IMR-90 (cell line): ENCODE data around the gene DDX46. TPM values are rescaled to one million over a fixed set of nuclear protein-coding genes. Genes with fewer than 3 reads are reported as not detected.

ENCODE experiments used
- ATAC-seq: fragments of 200-7000 bp; cut with Tn5 transposase; 2 replicates; pipeline ENCODE4 v1.9.1; 2020; ENCODE audit warnings: low read depth, mild to moderate bottlenecking, moderate library complexity
- BruUV-seq: library from RNA; stranded (reverse); fragments of 400-500 nt; replicated peaks from 2 replicates; lab custom pipeline; 2021; lab: Mats Ljungman, UMichigan
- CTCF ChIA-PET: fragments of 300-600 bp; formaldehyde crosslinking; extraction: SDS; loops from one replicate; lab custom pipeline; 2021; ENCODE audit warnings: antibody characterized with exemption; lab: Yijun Ruan, JAX
- POLR2A ChIA-PET: fragments of 300-600 bp; sonication (Branson Sonifier 250); formaldehyde crosslinking; loops from one replicate; lab custom pipeline; 2022; ENCODE audit warnings: antibody characterized with exemption; ENCODE audit not compliant: unreplicated experiment; lab: Charles Lee
- DNase-seq: peaks from one replicate; pipeline ENCODE4 v3.0.0; 2013
- H2AFZ ChIP-seq: replicated peaks from 2 replicates; pipeline ENCODE3; 2013; ENCODE audit warnings: low read length, mild to moderate bottlenecking; ENCODE audit not compliant: poor library complexity
- H2AK5ac ChIP-seq: 2 replicates; pipeline ENCODE4 v1.6.1; 2013; ENCODE audit warnings: low read depth, low read length, inconsistent platforms
- H2AK9ac ChIP-seq: replicated peaks from 2 replicates; pipeline ENCODE3; 2013; ENCODE audit warnings: mild to moderate bottlenecking, low read depth, low read length, moderate library complexity; ENCODE audit not compliant: poor library complexity
- H2BK120ac ChIP-seq: 2 replicates; pipeline ENCODE4 v1.6.1; 2013; ENCODE audit warnings: low read depth, low read length, inconsistent platforms
- H2BK15ac ChIP-seq: 3 replicates; pipeline ENCODE4 v1.6.1; 2013; ENCODE audit warnings: low read depth, low read length, inconsistent platforms
- H2BK20ac ChIP-seq: 2 replicates; pipeline ENCODE4 v1.6.1; 2013; ENCODE audit warnings: low read depth, mild to moderate bottlenecking, inconsistent platforms, low read length, moderate library complexity
- H2BK5ac ChIP-seq: 2 replicates; pipeline ENCODE4 v1.6.1; 2013; ENCODE audit warnings: mild to moderate bottlenecking, low read depth, low read length, inconsistent platforms; ENCODE audit not compliant: poor library complexity, severe bottlenecking
- H3K14ac ChIP-seq: replicated peaks from 2 replicates; pipeline ENCODE4 v1.6.1; 2013; ENCODE audit warnings: low read depth, low read length, inconsistent platforms
- H3K18ac ChIP-seq: 2 replicates; pipeline ENCODE4 v1.6.1; 2013; ENCODE audit warnings: low read depth, low read length, control low read depth
- H3K23ac ChIP-seq: 2 replicates; pipeline ENCODE4 v1.6.1; 2013; ENCODE audit warnings: low read depth, low read length, inconsistent platforms
- H3K27ac ChIP-seq: 2 replicates; pipeline ENCODE4 v1.5.1; 2013; ENCODE audit warnings: mild to moderate bottlenecking, control low read depth, low read length; ENCODE audit not compliant: insufficient read depth
- H3K27me3 ChIP-seq: 2 replicates; pipeline ENCODE4 v1.6.1; 2013; ENCODE audit warnings: low read length; ENCODE audit not compliant: control insufficient read depth, insufficient read depth
- H3K36me3 ChIP-seq: 2 replicates; pipeline ENCODE4 v1.6.1; 2013; ENCODE audit warnings: low read length, mixed read lengths; ENCODE audit not compliant: control insufficient read depth, insufficient read depth
- H3K4ac ChIP-seq: 2 replicates; pipeline ENCODE4 v1.6.1; 2013; ENCODE audit warnings: low read depth, low read length, inconsistent platforms
- H3K4me1 ChIP-seq: 2 replicates; pipeline ENCODE4 v1.6.1; 2013; ENCODE audit warnings: low read length, mixed read lengths; ENCODE audit not compliant: control insufficient read depth, insufficient read depth
- H3K4me2 ChIP-seq: 2 replicates; pipeline ENCODE4 v1.6.1; 2013; ENCODE audit warnings: low read depth, mild to moderate bottlenecking, control low read depth, low read length, moderate library complexity
- H3K4me3 ChIP-seq: 2 replicates; pipeline ENCODE4 v1.5.1; 2013; ENCODE audit warnings: low read depth, mild to moderate bottlenecking, control low read depth, low read length, moderate library complexity; ENCODE audit not compliant: insufficient read depth
- H3K56ac ChIP-seq: 2 replicates; pipeline ENCODE4 v1.6.1; 2013; ENCODE audit warnings: low read length, inconsistent platforms; ENCODE audit not compliant: insufficient read depth; ENCODE audit errors: extremely low read depth
- H3K79me1 ChIP-seq, 2 experiments: 2 replicates each; pipeline ENCODE4 v1.6.1; 2013; ENCODE audit warnings: low read length in 2 of 2, inconsistent platforms in 1 of 2, low read depth in 1 of 2
- H3K9ac ChIP-seq: 2 replicates; pipeline ENCODE4 v1.6.1; 2013; ENCODE audit warnings: low read depth, low read length, control low read depth
- H3K9me1 ChIP-seq: 2 replicates; pipeline ENCODE4 v1.6.1; 2013; ENCODE audit warnings: low read length, inconsistent platforms; ENCODE audit not compliant: insufficient read depth
- H3K9me3 ChIP-seq: 2 replicates; pipeline ENCODE4 v1.6.1; 2013; ENCODE audit warnings: low read length; ENCODE audit not compliant: control insufficient read depth, insufficient read depth
- H4K20me1 ChIP-seq: 2 replicates; pipeline ENCODE4 v1.6.1; 2013; ENCODE audit warnings: low read length, inconsistent platforms; ENCODE audit not compliant: insufficient read depth
- H4K5ac ChIP-seq: 2 replicates; pipeline ENCODE4 v1.6.1; 2013; ENCODE audit warnings: mild to moderate bottlenecking, low read depth, low read length, control low read depth
- H4K8ac ChIP-seq, 2 experiments: 2 replicates each; pipeline ENCODE4 v1.6.1; 2013; ENCODE audit warnings: low read depth in 2 of 2, low read length in 2 of 2, control low read depth in 1 of 2, inconsistent platforms in 1 of 2
- H4K91ac ChIP-seq: 2 replicates; pipeline ENCODE4 v1.6.1; 2013; ENCODE audit warnings: low read depth, low read length, inconsistent platforms; ENCODE audit not compliant: insufficient read depth
- CTCF ChIP-seq: conservative IDR thresholded peaks from 2 replicates; pipeline ENCODE4 v1.5.1; 2012; ENCODE audit warnings: mild to moderate bottlenecking, low read depth, low read length, improper control_type of control experiment
- ELK1 ChIP-seq: fragments of 150-350 bp; IDR thresholded peaks from 2 replicates; pipeline ENCODE4 v1.6.1; 2016; ENCODE audit warnings: low read depth, mild to moderate bottlenecking, low read length, moderate library complexity, borderline replicate concordance
- FOS ChIP-seq: fragments of 150-350 bp; IDR thresholded peaks from 2 replicates; pipeline ENCODE4 v1.6.1; 2016; ENCODE audit warnings: low read depth, low read length
- MAFK ChIP-seq: IDR thresholded peaks from 2 replicates; pipeline ENCODE4 v1.6.1; 2012; ENCODE audit warnings: low read depth, low read length, improper control_type of control experiment
- POLR2A ChIP-seq: IDR thresholded peaks from 2 replicates; pipeline ENCODE4 v1.6.1; 2012; ENCODE audit warnings: mild to moderate bottlenecking, low read depth, low read length
- RCOR1 ChIP-seq: IDR thresholded peaks from 2 replicates; pipeline ENCODE4 v1.6.1; 2012; ENCODE audit warnings: mild to moderate bottlenecking, low read length, improper control_type of control experiment; ENCODE audit not compliant: insufficient replicate concordance
- RFX5 ChIP-seq: IDR thresholded peaks from 2 replicates; pipeline ENCODE4 v1.8.0; 2012; ENCODE audit warnings: low read depth, mild to moderate bottlenecking, low read length, moderate library complexity
- USF2 ChIP-seq: fragments of 150-350 bp; IDR thresholded peaks from 2 replicates; pipeline ENCODE4 v1.6.1; 2017; ENCODE audit warnings: mild to moderate bottlenecking, antibody characterized with exemption, low read length, low read depth
- WGBS, 2 experiments: methylation state at CpG; one replicate each; pipeline versions ENCODE4 v1.1.5 to v1.1.7; 2013; ENCODE audit warnings: missing lambda C conversion rate in 2 of 2; ENCODE audit not compliant: insufficient read length in 1 of 2; ENCODE audit errors: extremely low coverage in 2 of 2; 5-methylcytosine and 5-hydroxymethylcytosine counted together
- dilution Hi-C: fragments of 300-500 bp; cut with HindIII; formaldehyde crosslinking; loops from one replicate; pipeline ENCODE4 v1.14.3; 2018; ENCODE audit warnings: low sequenced_read_pairs; ENCODE audit not compliant: unreplicated experiment
- in situ Hi-C: fragments of 300-500 bp; cut with MboI; formaldehyde crosslinking; loops from 3 replicates; pipeline ENCODE4 v1.14.3; 2019; ENCODE audit warnings: low sequenced_read_pairs, inconsistent platforms, mixed read lengths
- intact Hi-C: fragments of 100-400 bp; cut with micrococcal nuclease; formaldehyde crosslinking; loops from 2 replicates; pipeline ENCODE4 v1.10.0; 2022
- polyA plus RNA-seq, 3 experiments: library from polyadenylated mRNA; depleted of rRNA; stranded (reverse); fragments of >200 nt; gene quantifications; 2 replicates each; pipeline ENCODE4 v1.2.3, GENCODE V29; 2012; ENCODE audit warnings: low replicate concordance in 1 of 3
- total RNA-seq: library from RNA; depleted of rRNA; stranded (reverse); fragments of >200 nt; gene quantifications from 2 replicates; pipeline ENCODE4 v1.2.3, GENCODE V29; 2012

Gene DDX46
- total and polyA plus RNA-seq, 2 of the 4 experiments (the other 2 are of a cell fraction), result 22.5 to 26.0 TPM

GRCh38 chr5:134724872-134725271 lies 33.7 kb upstream of the DDX46 start:
- Histone ChIP-seq H3K4me1 (no peaks in the 10 kb centered on the region), H3K27ac (no peak overlapping the region), H3K23ac (no peak overlapping the region), H3K9ac (no peak overlapping the region), H3K36me3 (peaks cover 26% of the 10 kb centered on the region), H3K4me2 (no peak overlapping the region), H3K27me3 (no peaks in the 10 kb centered on the region), H2AK5ac (no peak overlapping the region), H4K20me1 (no peaks in the 10 kb centered on the region), H3K56ac (no peak overlapping the region; the same call in 1 of the 2 replicates), H3K79me1 (no peaks in the 10 kb centered on the region; a peak in 2 of 4 replicates), H4K5ac (no peak overlapping the region), H3K4me3 (no peak overlapping the region), H3K18ac (no peak overlapping the region), H2AK9ac (no peak overlapping the region), H3K14ac (no peak overlapping the region), H3K9me1 (no peaks in the 10 kb centered on the region; the same call in 1 of the 2 replicates), H2BK120ac (no peak overlapping the region), H2BK15ac (no peak overlapping the region), H3K9me3 (no peaks in the 10 kb centered on the region), H4K8ac (no peak overlapping the region), H4K91ac (no peak overlapping the region), H2BK20ac (no peak overlapping the region), H2AFZ (no peak overlapping the region), H2BK5ac (no peak overlapping the region), H3K4ac (no peak overlapping the region)
- BruUV-seq, result no TSS peak
- in situ Hi-C loops (no loop called here), dilution Hi-C loops (no loop called here), intact Hi-C loops (loop anchor here (5.0 kb wide), 2 partner anchors 48 to 63 kb away; no protein-coding TSS in a partner anchor)
- WGBS, 2 experiments, result no CpG with 5 or more reads among the region's 1 CpG
- ATAC-seq (no peak), DNase-seq (no peak)
- TF ChIP-seq USF2, result no peak
- no peak for TF ChIP-seq RCOR1
- TF ChIP-seq RFX5, result no peak
- no peak for TF ChIP-seq CTCF
- no peak for TF ChIP-seq MAFK
- no peak for TF ChIP-seq ELK1
- TF ChIP-seq FOS, result no peak
- no peak for TF ChIP-seq POLR2A
- CTCF ChIA-PET, result interaction anchor here (0.6 kb wide), 1 partner anchor 19 kb away, joined by 4 read pairs; no protein-coding TSS in a partner anchor
- POLR2A ChIA-PET, result no interaction called here
